ENCODE results near the gene FAM241B. TPM values are rescaled to one million over a fixed set of nuclear protein-coding genes. Genes with fewer than 3 reads are reported as not detected.

The FAM241B gene
- total and polyA plus RNA-seq, 2 experiments from 2014 or later: 13.7 to 45.3 TPM

- TF ChIP-seq CTCF (IDR thresholded peaks at IDR 0.05; ENCODE audit: low read depth, low read length): no peak
- no peak for DNase-seq (ENCODE audit: low read depth in 1 of 2, low spot score in 1 of 2)
- H3K27me3 ChIP-seq: no peaks in the 10 kb centered on the region
- H3K27ac ChIP-seq: no peak overlapping the region
- no peaks in the 10 kb centered on the region for H3K36me3 ChIP-seq
- H3K4me1 ChIP-seq (ENCODE audit: low read depth): peaks cover 60% of the 10 kb centered on the region
- H3K9me3 ChIP-seq (ENCODE audit: low read depth): no peaks in the 10 kb centered on the region
- H3K4me3 ChIP-seq: no peak overlapping the region
Measured at GRCh38 chr10:69653561-69653960, 23.5 kb downstream of the FAM241B start.

GRCh38 chr10:69655124-69655867 lies 25.2 kb downstream of the FAM241B start:
- Histone ChIP-seq H3K36me3 (no peaks in the 10 kb centered on the region), H3K4me3 (no peak overlapping the region), H3K9me3 (ENCODE audit: low read depth) (no peaks in the 10 kb centered on the region), H3K4me1 (ENCODE audit: low read depth) (peaks cover 70% of the 10 kb centered on the region), H3K27ac (peak overlapping the region; percentile 90), H3K27me3 (no peaks in the 10 kb centered on the region)
- DNase-seq (ENCODE audit: low read depth in 1 of 2, low spot score in 1 of 2): no peak
- TF ChIP-seq CTCF (IDR thresholded peaks at IDR 0.05; ENCODE audit: low read depth, low read length): no peak

- no peak overlapping the region for H3K4me3 ChIP-seq
- peaks cover 76% of the 10 kb centered on the region for H3K4me1 ChIP-seq (ENCODE audit: low read depth)
- no peaks in the 10 kb centered on the region for H3K36me3 ChIP-seq
- no peaks in the 10 kb centered on the region for H3K27me3 ChIP-seq
- DNase-seq (ENCODE audit: low read depth in 1 of 2, low spot score in 1 of 2): no peak
- TF ChIP-seq CTCF (IDR thresholded peaks at IDR 0.05; ENCODE audit: low read depth, low read length): no peak
- peak overlapping the region; percentile 90 for H3K27ac ChIP-seq
- H3K9me3 ChIP-seq (ENCODE audit: low read depth): no peaks in the 10 kb centered on the region
Measured at GRCh38 chr10:69655868-69656555, 26.0 kb downstream of the FAM241B start.

DNA sequence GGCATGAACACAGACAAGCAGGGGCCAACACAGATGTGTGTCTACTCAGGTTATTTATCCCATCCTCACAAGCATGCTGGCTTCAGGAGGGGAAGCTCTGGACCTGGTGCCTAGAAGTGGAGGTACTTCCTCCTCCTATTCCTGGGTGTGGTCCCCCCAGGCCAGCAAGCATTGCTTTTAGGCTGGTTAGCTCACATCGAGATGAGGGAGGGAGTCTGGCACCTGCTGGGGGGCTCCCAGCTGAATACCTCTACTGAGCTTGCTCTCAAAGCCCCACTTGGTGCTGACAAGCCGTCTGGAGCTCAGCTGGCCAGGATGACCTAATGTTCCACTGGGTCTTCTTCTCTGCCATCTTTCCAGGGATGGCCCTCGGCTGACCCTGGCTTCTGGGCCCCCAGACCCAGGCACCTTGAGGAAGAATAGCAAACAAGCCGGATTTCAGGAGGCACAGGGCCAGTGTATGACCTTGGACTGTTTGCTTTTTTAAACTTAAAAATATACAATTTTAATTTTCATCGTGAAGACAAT lies 26.8 kb downstream of the FAM241B start:
- H3K9me3 ChIP-seq (ENCODE audit: low read depth): no peaks in the 10 kb centered on the region
- no peak overlapping the region for H3K4me3 ChIP-seq
- H3K27ac ChIP-seq: peak overlapping the region; percentile 90
- DNase-seq (ENCODE audit: low read depth in 1 of 2, low spot score in 1 of 2): peak in 1 of 2 donors; percentile 49
- H3K36me3 ChIP-seq: no peaks in the 10 kb centered on the region
- TF ChIP-seq CTCF (IDR thresholded peaks at IDR 0.05; ENCODE audit: low read depth, low read length): no peak
- H3K4me1 ChIP-seq (ENCODE audit: low read depth): peaks cover 70% of the 10 kb centered on the region
- no peaks in the 10 kb centered on the region for H3K27me3 ChIP-seq

DNA sequence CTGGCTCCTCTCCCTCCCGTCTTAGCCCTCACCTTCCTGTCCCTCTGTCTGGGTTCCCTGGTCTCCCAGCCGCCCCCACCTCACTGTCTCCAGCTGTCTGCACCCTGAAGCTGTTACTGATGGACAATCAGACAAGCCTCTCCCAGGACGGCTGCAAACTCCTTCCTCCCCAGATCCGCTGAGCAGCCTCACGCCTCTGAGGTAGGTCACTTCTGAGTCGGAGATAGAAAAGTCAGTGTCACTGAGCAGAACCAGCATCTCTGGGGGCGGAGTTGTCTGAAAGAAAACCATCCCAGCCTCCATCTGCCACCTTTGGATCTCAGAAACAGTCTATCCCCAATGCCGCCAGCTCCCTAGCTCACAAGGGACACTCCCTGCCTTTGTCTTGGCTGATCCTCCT lies 27.4 kb downstream of the FAM241B start:
- Histone ChIP-seq H3K9me3 (ENCODE audit: low read depth) (no peaks in the 10 kb centered on the region), H3K4me1 (ENCODE audit: low read depth) (peaks cover 66% of the 10 kb centered on the region), H3K4me3 (no peak overlapping the region), H3K27ac (peak overlapping the region; percentile 90), H3K27me3 (no peaks in the 10 kb centered on the region), H3K36me3 (no peaks in the 10 kb centered on the region)
- peak in 1 of 2 donors; percentile 91 for DNase-seq (ENCODE audit: low read depth in 1 of 2, low spot score in 1 of 2)
- no peak for TF ChIP-seq CTCF (IDR thresholded peaks at IDR 0.05; ENCODE audit: low read depth, low read length)
